Activated CD4-positive, alpha-beta T cell treated with anti-CD3 and anti-CD28 coated beads, Interleukin-2, amount 10 ng/mL, durations not matched to agents 24 days and 14 days (primary cell): Measurements from ENCODE around the gene YAP1. TPM values are rescaled to one million over a fixed set of nuclear protein-coding genes. Genes with fewer than 3 reads are reported as not detected.

Experiments used
- DNase-seq: peaks from one replicate; pipeline ENCODE4 v3.0.0; 2022
- H3K27ac Mint-ChIP-seq: one replicate; pipeline ENCODE4 v1.8.0; 2022; ENCODE audit warnings: mild to moderate bottlenecking, mixed read lengths
- H3K27me3 Mint-ChIP-seq: one replicate; pipeline ENCODE4 v1.8.0; 2022; ENCODE audit warnings: mixed read lengths
- H3K36me3 Mint-ChIP-seq: one replicate; pipeline ENCODE4 v1.8.0; 2022; ENCODE audit warnings: low read depth, mild to moderate bottlenecking, mixed read lengths
- H3K4me1 Mint-ChIP-seq: one replicate; pipeline ENCODE4 v1.8.0; 2021; ENCODE audit warnings: mixed read lengths
- H3K4me3 Mint-ChIP-seq: one replicate; pipeline ENCODE4 v1.8.0; 2022; ENCODE audit warnings: mild to moderate bottlenecking, moderate library complexity, mixed read lengths
- H3K9me3 Mint-ChIP-seq: one replicate; pipeline ENCODE4 v1.8.0; 2021; ENCODE audit warnings: mixed read lengths
- intact Hi-C: fragments of 100-400 bp; cut with micrococcal nuclease; formaldehyde crosslinking; loops from one replicate; pipeline ENCODE4 v1.15.1; 2023
- total RNA-seq: library from RNA; stranded (reverse); gene quantifications from 2 replicates; pipeline ENCODE4 v1.2.3, GENCODE V29; 2022

YAP1 gene
- total RNA-seq, 1 donor from 2014 or later, result not detected

DNA sequence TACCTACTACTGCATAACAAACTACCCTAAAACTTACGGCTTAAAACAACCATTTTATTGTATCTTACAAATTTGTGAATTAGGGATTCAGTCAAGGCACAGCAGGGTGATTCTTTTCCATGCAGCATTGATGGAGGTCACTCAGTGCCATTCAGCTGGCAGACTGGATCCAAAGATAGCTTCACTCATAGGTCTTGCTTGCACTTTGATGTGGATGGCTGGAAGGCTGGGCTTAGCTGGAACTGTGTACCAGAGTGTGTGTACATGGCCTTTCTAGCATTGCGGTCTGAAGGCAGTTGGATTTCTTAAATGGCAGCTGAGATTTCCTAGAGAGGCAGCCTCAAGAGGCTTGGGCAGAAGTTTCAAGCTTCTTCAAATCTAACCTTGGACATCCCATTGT lies 25.0 kb downstream of the YAP1 start:
- no peaks in the 10 kb centered on the region for H3K27me3 Mint-ChIP-seq
- intact Hi-C loops, result no loop called here

DNA sequence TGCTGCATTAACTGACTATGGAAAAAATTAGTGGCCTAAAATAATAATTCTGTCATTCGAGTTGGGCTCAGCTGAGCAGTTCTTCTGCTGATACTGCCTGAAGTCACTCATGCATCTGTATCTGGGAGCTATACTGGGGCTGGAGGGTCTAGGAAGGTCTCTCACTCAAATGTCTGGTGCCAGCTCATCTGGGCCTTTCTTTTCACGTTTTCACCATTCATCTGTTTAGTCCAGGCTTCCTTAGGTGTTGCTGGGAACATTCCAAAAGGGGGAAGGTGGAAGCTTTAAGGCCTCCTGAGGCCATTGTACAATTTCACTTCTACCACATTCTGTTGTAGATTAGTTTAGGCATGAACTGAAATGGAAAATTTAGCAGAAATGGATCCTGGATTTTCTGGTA lies 28.0 kb downstream of the YAP1 start:
- H3K27ac Mint-ChIP-seq, result no peak overlapping the region
- no peaks in the 10 kb centered on the region for H3K4me1 Mint-ChIP-seq
- no peaks in the 10 kb centered on the region for H3K9me3 Mint-ChIP-seq
- intact Hi-C loops, result no loop called here
- peaks cover 2% of the 10 kb centered on the region for H3K27me3 Mint-ChIP-seq
- DNase-seq, result no peak
- H3K4me3 Mint-ChIP-seq, result no peak overlapping the region
- no peaks in the 10 kb centered on the region for H3K36me3 Mint-ChIP-seq

More for the DNA sequence above, 25.0 kb downstream of the YAP1 start:
- Mint-ChIP-seq H3K4me1 (no peaks in the 10 kb centered on the region), H3K36me3 (no peaks in the 10 kb centered on the region), H3K9me3 (no peaks in the 10 kb centered on the region), H3K27ac (no peak overlapping the region), H3K4me3 (no peak overlapping the region)
- no peak for DNase-seq

DNA sequence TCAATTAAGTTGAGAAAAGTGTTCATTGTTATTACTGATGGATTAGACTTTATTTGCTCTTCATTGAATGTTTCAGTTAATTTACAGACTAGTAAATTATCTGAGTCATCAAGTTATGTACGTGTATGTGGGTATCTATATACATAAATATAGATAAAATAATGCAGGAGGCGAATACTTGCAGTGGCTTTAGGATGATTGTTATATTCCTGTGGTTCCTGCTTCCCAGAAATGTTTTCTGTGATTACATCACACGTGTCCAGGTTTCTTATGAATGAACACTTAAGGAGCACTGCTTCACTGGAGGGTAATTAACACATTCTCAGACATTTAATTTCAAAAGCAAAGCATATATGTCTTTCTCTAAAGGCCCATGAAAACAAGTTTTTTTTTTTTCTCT lies 28.4 kb downstream of the YAP1 start:
- intact Hi-C loops, result no loop called here
- no peaks in the 10 kb centered on the region for H3K9me3 Mint-ChIP-seq

DNA sequence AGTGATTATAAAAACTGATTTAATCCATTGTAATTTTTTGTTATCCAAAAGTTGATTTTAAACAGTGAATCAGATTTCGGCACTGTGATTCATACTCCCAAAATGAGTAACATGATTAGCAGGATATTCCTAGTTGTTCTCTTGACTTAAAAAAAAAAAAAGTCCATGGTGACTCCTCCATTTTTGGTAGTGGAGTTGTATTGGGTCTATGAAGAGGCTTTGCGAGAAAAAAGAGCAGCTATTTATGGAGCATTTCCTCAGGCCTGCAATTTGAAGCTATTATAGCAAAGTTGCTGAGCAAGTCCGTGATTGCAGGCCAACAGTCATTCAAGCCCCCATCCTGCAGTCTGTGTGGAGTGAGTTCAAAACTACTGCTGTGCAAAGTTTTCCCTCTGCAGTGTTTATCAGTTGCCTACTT lies 28.8 kb downstream of the YAP1 start:
- Mint-ChIP-seq H3K27me3 (peaks cover 2% of the 10 kb centered on the region), H3K27ac (no peak overlapping the region), H3K4me3 (no peak overlapping the region), H3K9me3 (no peaks in the 10 kb centered on the region), H3K36me3 (no peaks in the 10 kb centered on the region), H3K4me1 (no peaks in the 10 kb centered on the region)
- DNase-seq, result no peak
- intact Hi-C loops, result no loop called here

More for the DNA sequence above, 28.4 kb downstream of the YAP1 start:
- no peaks in the 10 kb centered on the region for H3K36me3 Mint-ChIP-seq
- DNase-seq, result no peak
- H3K27ac Mint-ChIP-seq, result no peak overlapping the region
- no peaks in the 10 kb centered on the region for H3K4me1 Mint-ChIP-seq
- no peak overlapping the region for H3K4me3 Mint-ChIP-seq
- H3K27me3 Mint-ChIP-seq, result peaks cover 2% of the 10 kb centered on the region

DNA sequence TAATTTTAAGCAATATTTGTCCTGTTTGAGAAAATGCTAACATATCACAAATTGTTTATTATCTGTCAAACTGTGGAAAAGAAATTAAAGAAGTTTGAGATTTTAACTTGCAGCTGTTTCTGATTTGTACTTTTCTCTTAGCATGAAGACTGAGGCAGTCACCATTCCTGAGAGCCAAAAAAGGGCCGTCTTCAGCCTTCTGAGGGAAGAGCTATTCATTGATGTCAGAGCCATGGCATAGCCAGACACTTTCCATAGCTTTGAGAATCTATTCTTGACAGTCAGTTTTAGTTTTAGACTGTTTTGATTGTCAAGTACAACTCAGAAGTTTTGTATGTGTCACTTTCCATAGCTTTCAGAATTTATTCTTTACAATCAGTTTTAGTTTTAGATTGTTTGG lies 32.1 kb downstream of the YAP1 start:
- Mint-ChIP-seq H3K9me3 (no peaks in the 10 kb centered on the region), H3K27ac (no peak overlapping the region), H3K27me3 (peaks cover 10% of the 10 kb centered on the region), H3K4me3 (no peak overlapping the region), H3K4me1 (no peaks in the 10 kb centered on the region), H3K36me3 (no peaks in the 10 kb centered on the region)
- no peak for DNase-seq
- intact Hi-C loops, result no loop called here

DNA sequence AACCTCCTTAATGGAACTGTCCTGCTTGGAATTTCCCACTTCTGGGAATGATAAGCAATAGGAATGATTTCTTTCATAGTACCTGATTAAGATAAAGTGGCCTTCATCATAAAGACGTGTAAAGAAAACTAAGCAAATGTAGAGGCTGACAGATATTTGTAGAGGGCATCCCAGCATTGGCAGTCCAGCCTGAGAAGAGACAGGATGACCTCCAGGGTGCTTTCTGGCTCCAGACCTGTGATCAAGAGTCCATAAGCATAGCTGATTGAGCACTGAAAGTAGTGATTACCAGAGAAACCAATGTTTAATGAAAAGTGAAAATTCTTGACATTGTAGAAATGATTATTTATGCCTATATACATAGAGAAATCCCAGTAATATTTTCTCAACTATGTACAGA lies 33.6 kb downstream of the YAP1 start:
- H3K9me3 Mint-ChIP-seq, result no peaks in the 10 kb centered on the region
- H3K36me3 Mint-ChIP-seq, result no peaks in the 10 kb centered on the region
- H3K4me1 Mint-ChIP-seq, result no peaks in the 10 kb centered on the region
- H3K27me3 Mint-ChIP-seq, result peaks cover 10% of the 10 kb centered on the region
- no peak for DNase-seq
- intact Hi-C loops, result no loop called here
- no peak overlapping the region for H3K4me3 Mint-ChIP-seq
- H3K27ac Mint-ChIP-seq, result no peak overlapping the region

DNA sequence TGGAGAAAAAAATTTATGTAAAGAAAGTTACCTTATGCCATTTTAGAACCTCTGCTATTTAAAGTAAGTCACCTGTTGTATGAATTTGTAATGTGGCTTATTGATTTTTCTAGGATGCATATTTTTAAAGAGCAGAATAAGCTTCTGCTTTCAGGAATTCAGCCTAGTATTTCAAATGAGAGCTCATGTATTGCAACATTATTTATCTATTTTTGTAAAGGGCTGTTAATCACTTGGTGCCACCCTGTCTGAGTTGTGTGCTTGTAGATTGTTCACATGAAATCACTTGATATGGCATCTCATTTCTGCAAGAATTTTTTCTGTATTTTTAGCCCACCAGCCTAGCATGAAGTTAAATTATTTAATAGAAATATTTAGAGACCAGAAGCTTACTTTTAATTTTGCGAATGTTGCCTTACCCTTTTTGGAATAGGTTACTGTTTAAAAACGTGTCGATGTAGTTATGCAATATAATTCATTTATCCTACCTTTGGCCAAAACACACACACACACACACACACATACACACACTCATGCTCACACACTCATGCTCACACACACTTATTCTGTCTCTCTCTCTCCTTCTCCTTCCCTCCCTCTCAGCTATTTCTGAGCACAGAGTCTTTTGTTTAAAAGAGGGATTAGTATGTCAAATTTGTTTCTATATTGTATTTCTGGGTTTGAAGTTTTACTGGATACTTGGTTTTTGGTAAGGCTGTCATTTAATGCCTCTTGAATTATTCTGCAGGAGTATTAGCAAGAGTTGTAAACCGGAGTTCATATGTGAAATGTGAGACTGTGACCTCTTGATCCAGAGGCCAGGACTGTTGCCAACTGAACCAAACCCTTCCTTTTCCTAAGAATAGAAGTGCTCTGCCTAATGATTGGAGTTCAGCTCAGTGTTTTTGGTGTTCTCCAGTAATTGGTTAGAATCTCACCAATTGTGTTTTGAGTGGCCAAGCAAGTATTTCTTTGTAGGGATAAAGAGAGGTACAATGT lies 34.4 kb downstream of the YAP1 start:
- Mint-ChIP-seq H3K9me3 (no peaks in the 10 kb centered on the region), H3K36me3 (no peaks in the 10 kb centered on the region), H3K4me1 (no peaks in the 10 kb centered on the region), H3K4me3 (no peak overlapping the region), H3K27ac (no peak overlapping the region), H3K27me3 (peaks cover 12% of the 10 kb centered on the region)
- intact Hi-C loops, result no loop called here
- no peak for DNase-seq

DNA sequence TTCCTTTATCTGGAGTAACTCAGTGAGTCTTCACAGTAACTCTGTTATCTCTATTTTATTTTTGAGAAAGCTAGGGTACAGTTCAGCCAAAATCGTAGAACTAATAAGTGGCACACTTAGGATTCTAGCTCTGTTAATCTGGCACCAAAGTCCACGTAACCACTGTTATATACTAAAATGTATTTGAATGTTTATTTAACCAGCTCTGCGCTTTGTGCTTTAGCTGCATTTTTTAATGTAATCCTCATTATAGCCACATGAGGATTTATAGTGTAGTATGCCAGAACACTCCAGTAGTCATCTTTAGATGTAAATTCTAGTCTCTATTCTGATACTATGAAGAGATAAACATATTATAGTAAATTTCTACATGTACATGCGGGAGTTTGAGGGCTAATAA lies 36.8 kb downstream of the YAP1 start:
- Mint-ChIP-seq H3K4me3 (no peak overlapping the region), H3K36me3 (no peaks in the 10 kb centered on the region), H3K27me3 (peaks cover 12% of the 10 kb centered on the region), H3K27ac (no peak overlapping the region), H3K9me3 (no peaks in the 10 kb centered on the region), H3K4me1 (no peaks in the 10 kb centered on the region)
- DNase-seq, result no peak
- intact Hi-C loops, result no loop called here

DNA sequence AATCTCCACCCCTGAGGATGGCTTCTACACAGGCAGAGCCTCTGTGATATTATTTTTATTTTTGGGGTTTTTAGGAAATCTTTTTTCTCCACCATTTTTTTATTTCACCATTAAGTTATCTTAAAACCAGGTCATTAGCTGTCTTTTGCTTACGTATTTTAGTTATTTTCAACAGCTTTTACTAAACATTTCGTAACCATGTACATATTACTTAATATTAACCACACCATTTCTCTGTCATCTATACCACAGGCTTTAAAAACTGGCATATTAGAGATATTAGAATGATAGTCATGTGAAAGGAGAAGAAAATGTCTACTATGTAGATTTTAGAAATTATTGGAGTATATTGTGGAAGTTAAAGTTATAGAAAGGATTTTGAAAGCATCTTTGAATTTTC lies 37.4 kb downstream of the YAP1 start:
- intact Hi-C loops, result no loop called here

DNA sequence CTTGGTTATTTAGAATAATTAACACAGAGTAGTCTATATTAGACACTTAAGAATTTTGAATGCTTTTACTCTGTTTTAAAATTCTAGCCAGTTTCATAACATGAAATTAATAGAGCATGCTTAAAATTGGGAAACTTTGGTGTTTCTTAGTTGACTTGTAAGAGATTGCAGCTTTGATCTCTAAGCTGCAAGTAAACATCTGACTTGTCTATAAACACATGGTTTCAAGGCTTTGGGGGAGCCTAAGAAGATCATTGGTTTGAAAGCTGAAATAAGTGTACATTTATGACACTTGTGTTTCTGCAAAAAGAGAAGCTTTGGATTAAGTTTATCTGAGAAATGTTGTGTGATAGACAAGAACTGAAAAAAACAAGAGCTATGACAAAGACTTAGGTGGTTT lies 37.8 kb downstream of the YAP1 start:
- Mint-ChIP-seq H3K9me3 (no peaks in the 10 kb centered on the region), H3K36me3 (no peaks in the 10 kb centered on the region), H3K27ac (no peak overlapping the region), H3K4me3 (no peak overlapping the region), H3K27me3 (peaks cover 12% of the 10 kb centered on the region), H3K4me1 (no peaks in the 10 kb centered on the region)
- intact Hi-C loops, result no loop called here
- DNase-seq, result no peak

More for the DNA sequence above, 37.4 kb downstream of the YAP1 start:
- DNase-seq, result no peak
- Mint-ChIP-seq H3K9me3 (no peaks in the 10 kb centered on the region), H3K27ac (no peak overlapping the region), H3K4me1 (no peaks in the 10 kb centered on the region), H3K36me3 (no peaks in the 10 kb centered on the region), H3K27me3 (peaks cover 12% of the 10 kb centered on the region), H3K4me3 (no peak overlapping the region)

DNA sequence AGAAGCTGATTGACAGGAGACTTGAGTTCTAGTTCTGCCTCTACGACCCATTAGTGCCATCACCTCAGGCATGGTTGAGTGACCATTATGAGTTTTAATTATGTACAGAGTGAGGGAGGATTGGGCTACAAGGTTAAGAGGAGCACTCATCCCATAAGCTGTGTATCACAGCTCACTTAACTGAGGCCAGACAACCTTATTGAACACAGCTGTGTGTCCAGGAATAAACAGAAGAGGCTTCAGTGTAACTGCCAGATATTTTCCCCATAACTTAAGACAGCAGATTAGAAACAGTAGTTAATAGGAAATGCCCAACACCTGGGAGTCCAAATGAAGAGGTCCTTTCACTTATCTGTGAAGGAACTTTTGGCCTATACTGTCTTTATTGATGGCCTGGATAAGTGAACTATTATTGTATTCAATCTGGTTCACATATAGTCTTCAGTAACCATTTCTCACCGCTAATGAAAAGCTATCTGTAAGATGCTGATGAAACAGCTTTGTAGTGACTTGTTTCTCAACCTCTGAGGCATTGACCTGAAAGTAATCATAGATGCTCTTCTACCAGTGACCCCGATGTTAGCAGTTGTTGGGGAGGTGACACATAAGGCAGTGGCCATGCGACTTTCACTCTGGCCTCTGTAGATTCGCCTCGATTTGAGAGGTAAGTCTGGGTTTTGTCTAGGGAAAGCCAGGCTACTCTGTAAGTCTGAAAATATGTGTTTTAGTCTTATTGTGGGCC lies 41.7 kb downstream of the YAP1 start:
- H3K9me3 Mint-ChIP-seq, result no peaks in the 10 kb centered on the region
- peaks cover 10% of the 10 kb centered on the region for H3K27me3 Mint-ChIP-seq
- no peaks in the 10 kb centered on the region for H3K36me3 Mint-ChIP-seq
- no peak overlapping the region for H3K4me3 Mint-ChIP-seq
- intact Hi-C loops, result no loop called here
- H3K4me1 Mint-ChIP-seq, result no peaks in the 10 kb centered on the region
- no peak for DNase-seq
- H3K27ac Mint-ChIP-seq, result no peak overlapping the region

DNA sequence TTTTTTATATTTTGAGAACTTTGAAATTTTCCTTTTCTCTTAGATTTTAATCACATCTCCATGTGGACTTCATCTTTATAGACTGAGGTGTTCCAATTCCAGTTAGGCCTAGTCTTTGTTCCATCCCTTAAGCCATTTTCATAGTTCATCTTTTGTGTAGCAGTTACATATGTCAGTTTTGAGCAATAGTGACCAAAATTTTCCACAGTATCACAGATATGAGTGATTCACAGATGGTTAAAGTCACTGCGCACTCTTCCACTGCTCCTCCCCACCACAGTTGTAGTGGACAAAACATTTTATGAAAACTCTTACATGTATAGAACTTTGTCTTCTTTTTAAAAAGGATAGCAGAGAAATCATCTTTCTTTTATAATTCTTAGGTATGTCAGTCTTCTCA lies 42.8 kb downstream of the YAP1 start:
- Mint-ChIP-seq H3K4me1 (no peaks in the 10 kb centered on the region), H3K36me3 (no peaks in the 10 kb centered on the region), H3K27ac (no peak overlapping the region), H3K27me3 (peaks cover 12% of the 10 kb centered on the region), H3K4me3 (no peak overlapping the region), H3K9me3 (no peaks in the 10 kb centered on the region)
- no peak for DNase-seq
- intact Hi-C loops, result no loop called here

DNA sequence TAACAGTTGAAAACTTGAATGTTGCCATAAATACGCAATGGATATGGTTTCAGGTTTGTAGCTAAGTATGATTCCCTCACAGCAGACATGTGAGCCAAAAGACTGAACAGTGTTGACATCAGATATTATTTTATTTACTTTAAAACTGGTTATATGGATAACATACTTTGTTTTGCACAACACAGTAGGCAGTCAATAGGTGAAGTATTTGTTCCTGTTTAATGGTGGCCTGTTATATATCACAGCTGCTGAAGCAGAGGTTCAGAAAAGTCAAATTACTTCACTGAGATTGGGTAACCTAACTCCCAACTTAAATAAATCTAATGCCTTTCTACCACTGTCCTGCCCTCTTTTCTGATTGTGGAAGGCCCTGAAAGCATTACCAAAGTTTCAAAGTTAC lies 44.6 kb downstream of the YAP1 start:
- Mint-ChIP-seq H3K4me1 (no peaks in the 10 kb centered on the region), H3K9me3 (no peaks in the 10 kb centered on the region), H3K27me3 (peaks cover 14% of the 10 kb centered on the region), H3K4me3 (no peak overlapping the region), H3K27ac (no peak overlapping the region), H3K36me3 (no peaks in the 10 kb centered on the region)
- no peak for DNase-seq
- intact Hi-C loops, result no loop called here

DNA sequence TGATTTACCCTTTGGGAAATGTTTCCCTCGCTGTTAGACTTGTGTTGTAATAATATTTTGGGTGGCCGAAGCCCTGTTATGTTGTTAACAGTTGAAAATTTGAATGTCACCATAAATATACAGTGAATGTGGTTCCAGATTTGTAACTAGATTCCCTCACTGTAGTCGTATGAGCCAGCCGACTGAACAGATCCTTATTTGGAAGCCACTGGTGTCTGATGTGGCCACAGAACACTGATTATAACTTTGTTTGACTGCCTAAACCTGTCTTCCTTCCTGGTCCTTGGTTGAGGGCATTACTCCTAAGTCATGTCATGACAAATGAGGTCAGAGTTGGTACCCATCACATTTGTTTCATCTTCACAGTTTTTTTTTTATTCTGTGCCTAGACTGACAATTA lies 45.4 kb downstream of the YAP1 start:
- H3K4me1 Mint-ChIP-seq, result no peaks in the 10 kb centered on the region
- no peak overlapping the region for H3K27ac Mint-ChIP-seq
- H3K27me3 Mint-ChIP-seq, result peaks cover 14% of the 10 kb centered on the region
- no peaks in the 10 kb centered on the region for H3K36me3 Mint-ChIP-seq
- no peaks in the 10 kb centered on the region for H3K9me3 Mint-ChIP-seq
- intact Hi-C loops, result no loop called here
- H3K4me3 Mint-ChIP-seq, result no peak overlapping the region
- DNase-seq, result no peak
